OCI-LY1 (cell line): ENCODE data around the gene PIGC.

ENCODE experiments used
- EZH2 ChIP-seq: fragments of 200-600 bp; sonication (generic), shearing (Covaris generic); IDR thresholded peaks from 2 replicates; pipeline ENCODE4 v1.8.0; 2017; ENCODE audit warnings: borderline replicate concordance, mixed run types, mild to moderate bottlenecking, antibody characterized with exemption, low read length, moderate library complexity, mixed read lengths
- TF ChIP-seq, protein P1 (sequence below): fragments of 200-600 bp; sonication (generic), shearing (Covaris generic); IDR thresholded peaks from 2 replicates; pipeline ENCODE4 v1.5.1; 2017; ENCODE audit warnings: mild to moderate bottlenecking, antibody characterized with exemption, low read length, moderate library complexity, mixed read lengths

DNA sequence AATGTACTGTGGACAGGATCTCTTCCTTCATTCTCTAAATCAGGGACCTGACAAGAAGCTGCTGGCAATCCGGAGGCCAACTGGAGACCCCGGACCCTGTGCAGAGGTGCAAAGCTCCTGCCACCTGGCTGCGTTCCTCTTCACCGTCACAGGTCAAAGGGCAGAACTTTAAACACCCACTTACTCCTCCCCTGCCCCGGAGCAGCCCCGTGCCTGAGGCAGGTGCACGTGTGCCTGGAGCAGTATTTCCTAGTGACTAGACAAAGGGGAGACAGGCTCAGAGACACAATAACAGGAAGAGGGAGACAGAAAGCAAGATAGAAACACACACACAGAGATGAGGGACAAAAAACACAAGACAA is 6.6 kb upstream of the PIGC start:
- TF ChIP-seq, protein P1, sequence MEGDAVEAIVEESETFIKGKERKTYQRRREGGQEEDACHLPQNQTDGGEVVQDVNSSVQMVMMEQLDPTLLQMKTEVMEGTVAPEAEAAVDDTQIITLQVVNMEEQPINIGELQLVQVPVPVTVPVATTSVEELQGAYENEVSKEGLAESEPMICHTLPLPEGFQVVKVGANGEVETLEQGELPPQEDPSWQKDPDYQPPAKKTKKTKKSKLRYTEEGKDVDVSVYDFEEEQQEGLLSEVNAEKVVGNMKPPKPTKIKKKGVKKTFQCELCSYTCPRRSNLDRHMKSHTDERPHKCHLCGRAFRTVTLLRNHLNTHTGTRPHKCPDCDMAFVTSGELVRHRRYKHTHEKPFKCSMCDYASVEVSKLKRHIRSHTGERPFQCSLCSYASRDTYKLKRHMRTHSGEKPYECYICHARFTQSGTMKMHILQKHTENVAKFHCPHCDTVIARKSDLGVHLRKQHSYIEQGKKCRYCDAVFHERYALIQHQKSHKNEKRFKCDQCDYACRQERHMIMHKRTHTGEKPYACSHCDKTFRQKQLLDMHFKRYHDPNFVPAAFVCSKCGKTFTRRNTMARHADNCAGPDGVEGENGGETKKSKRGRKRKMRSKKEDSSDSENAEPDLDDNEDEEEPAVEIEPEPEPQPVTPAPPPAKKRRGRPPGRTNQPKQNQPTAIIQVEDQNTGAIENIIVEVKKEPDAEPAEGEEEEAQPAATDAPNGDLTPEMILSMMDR, result no peak
- TF ChIP-seq EZH2, result no peak
